Endometrial microvascular endothelial cells (primary cell): Measurements from ENCODE around the gene C1orf35. TPM values are rescaled to one million over a fixed set of nuclear protein-coding genes. Genes with fewer than 3 reads are reported as not detected.

Experiments used
- in situ Hi-C: cut with HindIII; loops from 2 replicates; pipeline ENCODE4 v1.10.0; 2017; ENCODE audit warnings: low sequenced_read_pairs, low pct_unique_long_range_greater_than_20kb; ENCODE audit errors: inconsistent ontology term
- total RNA-seq: library from RNA; depleted of rRNA; stranded (reverse); fragments of >200 nt; gene quantifications from one replicate; pipeline ENCODE4 v1.2.3, GENCODE V29; 2015; ENCODE audit errors: inconsistent ontology term

The C1orf35 gene
- total RNA-seq, 1 donor from 2014 or later: 11.4 TPM

- in situ Hi-C loops: no loop called here
Observed at GRCh38 chr1:228084325-228084724, 18.8 kb downstream of the C1orf35 start.

GRCh38 chr1:228083871-228084278 lies 19.2 kb downstream of the C1orf35 start:
- in situ Hi-C loops: no loop called here

GRCh38 chr1:228082918-228083870 lies 19.9 kb downstream of the C1orf35 start:
- in situ Hi-C loops: no loop called here

- in situ Hi-C loops: no loop called here
Observed at GRCh38 chr1:228082214-228082917, 20.8 kb downstream of the C1orf35 start, which contains the start of gene ARF1. ARF1 (plus strand) TSS chr1:228082708; CDS start chr1:228097115, 14,407 bp downstream.

GRCh38 chr1:228081578-228082213 lies 21.4 kb downstream of the C1orf35 start:
- in situ Hi-C loops: no loop called here

GRCh38 chr1:228081144-228081543 lies 22.0 kb downstream of the C1orf35 start:
- in situ Hi-C loops: no loop called here

GRCh38 chr1:228079601-228080263 lies 23.4 kb downstream of the C1orf35 start:
- in situ Hi-C loops: no loop called here

GRCh38 chr1:228079013-228079412 lies 24.1 kb downstream of the C1orf35 start:
- in situ Hi-C loops: no loop called here

GRCh38 chr1:228077565-228078330 lies 25.4 kb downstream of the C1orf35 start:
- in situ Hi-C loops: no loop called here

- in situ Hi-C loops: no loop called here
Observed at GRCh38 chr1:228076796-228077430, 26.2 kb downstream of the C1orf35 start.

GRCh38 chr1:228075801-228076271 lies 27.3 kb downstream of the C1orf35 start:
- in situ Hi-C loops: no loop called here

GRCh38 chr1:228074954-228075730 lies 28.0 kb downstream of the C1orf35 start:
- in situ Hi-C loops: no loop called here

- in situ Hi-C loops: no loop called here
Observed at GRCh38 chr1:228073857-228074545, 29.1 kb downstream of the C1orf35 start.

- in situ Hi-C loops: no loop called here
Observed at GRCh38 chr1:228073061-228073856, 29.9 kb downstream of the C1orf35 start.

GRCh38 chr1:228072658-228073043 lies 30.5 kb downstream of the C1orf35 start:
- in situ Hi-C loops: no loop called here
